CD14-positive monocyte (primary cell): ENCODE results near the gene TTC12. TPM values are rescaled to one million over a fixed set of nuclear protein-coding genes. Genes with fewer than 3 reads are reported as not detected.

Experiments
- DNase-seq, 3 donors: peaks; one replicate each; pipeline ENCODE4 v3.0.0-alpha.2; 2011 to 2022
- H2AFZ ChIP-seq: 2 replicates; pipeline ENCODE4 v1.6.0; 2012; ENCODE audit warnings: mild to moderate bottlenecking, low read depth, low read length, inconsistent platforms; ENCODE audit not compliant: insufficient read depth, poor library complexity, severe bottlenecking
- H3K27ac ChIP-seq, 2 donors: 1 replicate in 1 of 2; 2 replicates in 1 of 2; pipeline ENCODE4 v1.5.1; 2012 to 2013; ENCODE audit warnings: low read length in 2 of 2, control low read depth in 1 of 2, inconsistent platforms in 1 of 2, low read depth in 1 of 2, mild to moderate bottlenecking in 1 of 2
- H3K27me3 ChIP-seq, 2 donors: one replicate each; pipeline versions ENCODE4 v1.6.0 to v1.6.1; 2011 to 2013; ENCODE audit warnings: low read length in 2 of 2; ENCODE audit not compliant: control insufficient read depth in 2 of 2, insufficient read depth in 2 of 2
- H3K36me3 ChIP-seq, 2 donors: replicated peaks in 1 of 2; 1 replicate in 1 of 2; 2 replicates in 1 of 2; pipeline versions ENCODE4 v1.5.1 to v1.6.1; 2012 to 2013; ENCODE audit warnings: low read length in 2 of 2, control low read depth in 1 of 2, inconsistent platforms in 1 of 2, mild to moderate bottlenecking in 1 of 2; ENCODE audit not compliant: insufficient read depth in 2 of 2, control insufficient read depth in 1 of 2
- H3K4me1 ChIP-seq, 2 donors: 1 replicate in 1 of 2; 2 replicates in 1 of 2; pipeline versions ENCODE4 v1.5.1 to v1.6.1; 2012 to 2013; ENCODE audit warnings: low read length in 2 of 2, control low read depth in 1 of 2, inconsistent platforms in 1 of 2, mild to moderate bottlenecking in 1 of 2, moderate library complexity in 1 of 2; ENCODE audit not compliant: insufficient read depth in 2 of 2, control insufficient read depth in 1 of 2
- H3K4me2 ChIP-seq: replicated peaks from 2 replicates; pipeline ENCODE3; 2012; ENCODE audit warnings: low read length, moderate library complexity, mild to moderate bottlenecking; ENCODE audit not compliant: poor library complexity, severe bottlenecking; ENCODE audit errors: extremely low read depth
- H3K4me3 ChIP-seq, 3 experiments: fragments of 200-600 bp in 1 of 3; sonication (generic) in 1 of 3; replicated peaks in 1 of 3; 1 replicate in 2 of 3; 2 replicates in 1 of 3; pipeline ENCODE4 v1.5.1; 2011 to 2013; ENCODE audit warnings: low read length in 3 of 3, mild to moderate bottlenecking in 3 of 3, control low read depth in 2 of 3, low read depth in 2 of 3, inconsistent platforms in 1 of 3, moderate library complexity in 1 of 3
- H3K79me2 ChIP-seq: 2 replicates; pipeline ENCODE4 v1.6.0; 2012; ENCODE audit warnings: mild to moderate bottlenecking, control low read depth, inconsistent platforms, low read length, moderate library complexity; ENCODE audit not compliant: insufficient read depth
- H3K9ac ChIP-seq: 2 replicates; pipeline ENCODE4 v1.6.0; 2017; ENCODE audit warnings: low read length, mild to moderate bottlenecking; ENCODE audit not compliant: insufficient read depth, poor library complexity, severe bottlenecking
- H3K9me3 ChIP-seq, 2 donors: replicated peaks in 1 of 2; 1 replicate in 1 of 2; 2 replicates in 1 of 2; pipeline versions ENCODE4 v1.5.1 to v1.6.1; 2012 to 2013; ENCODE audit warnings: low read length in 2 of 2, control low read depth in 1 of 2; ENCODE audit not compliant: control insufficient read depth in 1 of 2, insufficient read depth in 1 of 2
- H4K20me1 ChIP-seq: 2 replicates; pipeline ENCODE4 v1.6.0; 2012; ENCODE audit warnings: mild to moderate bottlenecking, low read length, control low read depth, moderate library complexity; ENCODE audit not compliant: insufficient read depth
- H3K27ac Mint-ChIP-seq, 7 donors: one replicate each; pipeline ENCODE4 v1.8.0; 2020; ENCODE audit warnings: mild to moderate bottlenecking in 7 of 7, mixed read lengths in 7 of 7, moderate library complexity in 6 of 7, inconsistent platforms in 2 of 7
- H3K27me3 Mint-ChIP-seq, 3 donors: one replicate each; pipeline ENCODE4 v1.8.0; 2021 to 2022; ENCODE audit warnings: low read depth in 3 of 3, mild to moderate bottlenecking in 3 of 3, mixed read lengths in 3 of 3, moderate library complexity in 3 of 3, inconsistent platforms in 1 of 3
- H3K36me3 Mint-ChIP-seq, 2 donors: one replicate each; pipeline ENCODE4 v1.8.0; 2020; ENCODE audit warnings: mixed read lengths in 2 of 2, inconsistent platforms in 1 of 2, mild to moderate bottlenecking in 1 of 2
- H3K4me1 Mint-ChIP-seq: one replicate; pipeline ENCODE4 v1.8.0; 2020; ENCODE audit warnings: mild to moderate bottlenecking, mixed read lengths
- H3K4me3 Mint-ChIP-seq, 2 donors: one replicate each; pipeline ENCODE4 v1.8.0; 2020; ENCODE audit warnings: mild to moderate bottlenecking in 2 of 2, mixed read lengths in 2 of 2, moderate library complexity in 1 of 2
- H3K9me3 Mint-ChIP-seq, 7 donors: one replicate each; pipeline ENCODE4 v1.8.0; 2020 to 2022; ENCODE audit warnings: mixed read lengths in 7 of 7, mild to moderate bottlenecking in 6 of 7, moderate library complexity in 6 of 7, inconsistent platforms in 2 of 7
- CTCF ChIP-seq: fragments of 200-600 bp; IDR thresholded peaks from one replicate; pipeline ENCODE4 v1.8.0; 2022; ENCODE audit warnings: antibody characterized with exemption, mild to moderate bottlenecking
- WGBS: methylation state at CpG from one replicate; pipeline ENCODE4 v1.1.5; 2013; ENCODE audit warnings: missing lambda C conversion rate; ENCODE audit not compliant: insufficient coverage; 5-methylcytosine and 5-hydroxymethylcytosine counted together
- intact Hi-C, 2 donors: fragments of 100-400 bp; cut with micrococcal nuclease; formaldehyde crosslinking; loops; one replicate each; pipeline versions ENCODE4 v1.15.0 to v1.15.1; 2023
- polyA plus RNA-seq, 3 donors: library from polyadenylated mRNA; depleted of rRNA in 1 of 3; unstranded in 2 of 3; stranded (reverse) in 1 of 3; fragments of 300-500 nt in 2 of 3; fragments of >200 nt in 1 of 3; fragmentation: Illumina TruSeq in 2 of 3; gene quantifications; 1 replicate in 2 of 3; 2 replicates in 1 of 3; pipeline ENCODE4 v1.2.3, GENCODE V29; 2012 to 2021

TTC12 gene
- polyA plus RNA-seq, 3 donors, result 1.7 to 3.0 (median 2.4) TPM

GRCh38 chr11:113396690-113397089 is 82.3 kb downstream of the TTC12 start:
- no peak for TF ChIP-seq CTCF

GRCh38 chr11:113397212-113397611 is 82.8 kb downstream of the TTC12 start:
- peaks cover 0 to 6% (median 0%) of the 10 kb centered on the region in 3 donors for H3K27me3 Mint-ChIP-seq
- no peak for TF ChIP-seq CTCF
- intact Hi-C loops, result no loop called here
- no peak overlapping the region for H3K27ac Mint-ChIP-seq
- Histone ChIP-seq H3K4me2 (no peak overlapping the region), H2AFZ (no peak overlapping the region), H3K36me3 (no peaks in the 10 kb centered on the region), H3K27ac (no peak overlapping the region), H4K20me1 (no peaks in the 10 kb centered on the region), H3K4me1 (no peaks in the 10 kb centered on the region), H3K4me3 (no peak overlapping the region), H3K9me3 (no peaks in the 10 kb centered on the region), H3K79me2 (no peaks in the 10 kb centered on the region), H3K9ac (no peak overlapping the region), H3K27me3 (no peaks in the 10 kb centered on the region)
- no peak for DNase-seq
- 94% methylated on average over 4 of the region's 7 CpGs for WGBS
- no peaks in the 10 kb centered on the region for H3K36me3 Mint-ChIP-seq
- H3K9me3 Mint-ChIP-seq, result no peaks in the 10 kb centered on the region
- H3K4me3 Mint-ChIP-seq, result no peak overlapping the region
- no peaks in the 10 kb centered on the region for H3K4me1 Mint-ChIP-seq

More at GRCh38 chr11:113396690-113397089, 82.3 kb downstream of the TTC12 start:
- H3K4me1 ChIP-seq, result no peaks in the 10 kb centered on the region
- peaks cover 0 to 4% (median 0%) of the 10 kb centered on the region in 3 donors for H3K27me3 Mint-ChIP-seq
- H3K4me3 Mint-ChIP-seq, result no peak overlapping the region
- WGBS, result no CpG with 5 or more reads among the region's 1 CpG
- H3K27me3 ChIP-seq, result no peaks in the 10 kb centered on the region
- no peaks in the 10 kb centered on the region for H3K36me3 ChIP-seq
- H2AFZ ChIP-seq, result no peak overlapping the region
- H3K9me3 Mint-ChIP-seq, result no peaks in the 10 kb centered on the region
- no peaks in the 10 kb centered on the region for H3K4me1 Mint-ChIP-seq
- no peaks in the 10 kb centered on the region for H3K9me3 ChIP-seq
- no peaks in the 10 kb centered on the region for H3K36me3 Mint-ChIP-seq
- H3K4me2 ChIP-seq, result no peak overlapping the region
- H3K79me2 ChIP-seq, result no peaks in the 10 kb centered on the region
- H3K9ac ChIP-seq, result no peak overlapping the region
- H4K20me1 ChIP-seq, result no peaks in the 10 kb centered on the region
- H3K4me3 ChIP-seq, result no peak overlapping the region
- no peak for DNase-seq
- H3K27ac ChIP-seq, result no peak overlapping the region
- H3K27ac Mint-ChIP-seq, result no peak overlapping the region
- intact Hi-C loops, result no loop called here
